Body of pancreas (tissue), 4 donors: ENCODE results near the gene DLG2.

Experiments used
- POLR2A ChIP-seq, 3 donors: fragments of 450-650 bp; IDR thresholded peaks; one replicate each; pipeline ENCODE4 v1.6.1; 2016; ENCODE audit warnings: antibody characterized with exemption in 3 of 3, mild to moderate bottlenecking in 2 of 3
- TF ChIP-seq, protein P1 (sequence below), 7 experiments: fragments of 450-650 bp in 4 of 7; fragments of 200-600 bp in 3 of 7; sonication (generic) in 3 of 7; IDR thresholded peaks; one replicate each; pipeline ENCODE4 v1.5.1; 2016 to 2019; ENCODE audit warnings: antibody characterized with exemption in 7 of 7

- TF ChIP-seq, protein P1, sequence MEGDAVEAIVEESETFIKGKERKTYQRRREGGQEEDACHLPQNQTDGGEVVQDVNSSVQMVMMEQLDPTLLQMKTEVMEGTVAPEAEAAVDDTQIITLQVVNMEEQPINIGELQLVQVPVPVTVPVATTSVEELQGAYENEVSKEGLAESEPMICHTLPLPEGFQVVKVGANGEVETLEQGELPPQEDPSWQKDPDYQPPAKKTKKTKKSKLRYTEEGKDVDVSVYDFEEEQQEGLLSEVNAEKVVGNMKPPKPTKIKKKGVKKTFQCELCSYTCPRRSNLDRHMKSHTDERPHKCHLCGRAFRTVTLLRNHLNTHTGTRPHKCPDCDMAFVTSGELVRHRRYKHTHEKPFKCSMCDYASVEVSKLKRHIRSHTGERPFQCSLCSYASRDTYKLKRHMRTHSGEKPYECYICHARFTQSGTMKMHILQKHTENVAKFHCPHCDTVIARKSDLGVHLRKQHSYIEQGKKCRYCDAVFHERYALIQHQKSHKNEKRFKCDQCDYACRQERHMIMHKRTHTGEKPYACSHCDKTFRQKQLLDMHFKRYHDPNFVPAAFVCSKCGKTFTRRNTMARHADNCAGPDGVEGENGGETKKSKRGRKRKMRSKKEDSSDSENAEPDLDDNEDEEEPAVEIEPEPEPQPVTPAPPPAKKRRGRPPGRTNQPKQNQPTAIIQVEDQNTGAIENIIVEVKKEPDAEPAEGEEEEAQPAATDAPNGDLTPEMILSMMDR (IDR thresholded peaks at IDR 0.05) = no peak
- TF ChIP-seq POLR2A (IDR thresholded peaks at IDR 0.05) = no peak
Observed at GRCh38 chr11:84914511-84914910, 712.6 kb downstream of the DLG2 start.
